Hepatocyte (in vitro differentiated cells): ENCODE results near the gene DDX17. TPM values are rescaled to one million over a fixed set of nuclear protein-coding genes. Genes with fewer than 3 reads are reported as not detected.
A peak's percentile ranks its signal among the peaks of the same experiment; 100 is the strongest.

Experiments
- DNase-seq: peaks from one replicate; pipeline ENCODE4 v3.0.0-alpha.2; 2016; ENCODE audit warnings: low spot score
- H2AFZ ChIP-seq: fragments of 200-600 bp; sonication (generic); 2 replicates; pipeline ENCODE4 v1.6.0; 2016; ENCODE audit warnings: antibody characterized with exemption, mild to moderate bottlenecking
- H3K27ac ChIP-seq: fragments of 200-600 bp; sonication (generic); 2 replicates; pipeline ENCODE4 v1.5.1; 2016; ENCODE audit warnings: mild to moderate bottlenecking
- H3K27me3 ChIP-seq: fragments of 200-600 bp; sonication (generic); 2 replicates; pipeline ENCODE4 v1.6.1; 2016
- H3K36me3 ChIP-seq: fragments of 200-600 bp; sonication (generic); replicated peaks from 2 replicates; pipeline ENCODE4 v1.5.1; 2016; ENCODE audit warnings: low read depth; ENCODE audit not compliant: insufficient read depth
- H3K4me1 ChIP-seq: fragments of 200-600 bp; sonication (generic); 2 replicates; pipeline ENCODE4 v1.5.1; 2016; ENCODE audit warnings: mild to moderate bottlenecking, moderate library complexity; ENCODE audit not compliant: insufficient read depth
- H3K4me2 ChIP-seq: fragments of 200-600 bp; sonication (generic); 2 replicates; pipeline ENCODE4 v1.6.0; 2016
- H3K4me3 ChIP-seq: fragments of 200-600 bp; sonication (generic); 2 replicates; pipeline ENCODE4 v1.5.1; 2016; ENCODE audit warnings: mild to moderate bottlenecking
- H3K79me2 ChIP-seq: fragments of 200-600 bp; sonication (generic); 2 replicates; pipeline ENCODE4 v1.6.0; 2017; ENCODE audit warnings: mild to moderate bottlenecking
- H3K9me2 ChIP-seq: fragments of 200-600 bp; sonication (generic); replicated peaks from 2 replicates; pipeline ENCODE4 v1.6.0; 2017; ENCODE audit warnings: mild to moderate bottlenecking; ENCODE audit not compliant: insufficient read depth
- H3K9me3 ChIP-seq: fragments of 200-600 bp; sonication (generic); 2 replicates; pipeline ENCODE4 v1.5.1; 2016; ENCODE audit warnings: low read depth, mild to moderate bottlenecking
- H4K20me1 ChIP-seq: fragments of 200-600 bp; sonication (generic); 2 replicates; pipeline ENCODE4 v1.6.0; 2016; ENCODE audit warnings: mild to moderate bottlenecking; ENCODE audit not compliant: insufficient read depth, poor library complexity, severe bottlenecking
- CTCF ChIP-seq: fragments of 200-600 bp; sonication (generic); IDR thresholded peaks from 2 replicates; pipeline ENCODE4 v1.5.1; 2016; ENCODE audit warnings: antibody characterized with exemption, mild to moderate bottlenecking; ENCODE audit not compliant: poor library complexity
- EZH2 ChIP-seq: fragments of 200-600 bp; sonication (generic); IDR thresholded peaks from 2 replicates; pipeline ENCODE4 v1.6.1; 2016; ENCODE audit warnings: antibody characterized with exemption, mild to moderate bottlenecking, borderline replicate concordance
- EZH2phosphoT487 ChIP-seq: fragments of 200-600 bp; sonication (generic); IDR thresholded peaks from one replicate; pipeline ENCODE4 v1.6.1; 2018; ENCODE audit warnings: antibody characterized with exemption, mild to moderate bottlenecking, low read depth, moderate library complexity; ENCODE audit not compliant: unreplicated experiment, severe bottlenecking
- WGBS: methylation state at CpG from one replicate; pipeline ENCODE4 v1.1.6; 2016; ENCODE audit warnings: low lambda C conversion rate; ENCODE audit errors: missing lambda C conversion rate; 5-methylcytosine and 5-hydroxymethylcytosine counted together
- polyA plus RNA-seq: library from polyadenylated mRNA; unstranded; fragments of >200 nt; fragmentation: Nextera tagmentation; extraction: Ambion mirVana; gene quantifications from 2 replicates; pipeline ENCODE4 v1.2.1, GENCODE V29; 2016
- total RNA-seq: library from RNA; depleted of rRNA; stranded (reverse); fragments of >200 nt; gene quantifications from 2 replicates; pipeline ENCODE4 v1.2.3, GENCODE V29; 2014

DDX17 gene
- total and polyA plus RNA-seq, 2 experiments from 2014 or later: 42.3 to 432 TPM

GRCh38 chr22:38540701-38541100, 34.6 kb upstream of the DDX17 start:
- no peak overlapping the region for H3K4me3 ChIP-seq
- H3K4me1 ChIP-seq: peaks cover 10% of the 10 kb centered on the region
- no peaks in the 10 kb centered on the region for H3K9me3 ChIP-seq
- TF ChIP-seq EZH2phosphoT487 (no peak), EZH2 (no peak), CTCF (no peak)
- whole genome bisulfite sequencing: 43% methylated on average over 2 of the region's 2 CpGs
- H3K79me2 ChIP-seq: no peaks in the 10 kb centered on the region
- no peaks in the 10 kb centered on the region for H4K20me1 ChIP-seq
- no peak overlapping the region for H2AFZ ChIP-seq
- no peaks in the 10 kb centered on the region for H3K27me3 ChIP-seq
- H3K4me2 ChIP-seq: no peak overlapping the region
- DNase-seq: no peak
- H3K36me3 ChIP-seq: no peaks in the 10 kb centered on the region
- H3K9me2 ChIP-seq: no peaks in the 10 kb centered on the region
- peak overlapping the region; percentile 42 for H3K27ac ChIP-seq

GRCh38 chr22:38531251-38531938, 25.3 kb upstream of the DDX17 start:
- H3K27me3 ChIP-seq: no peaks in the 10 kb centered on the region
- WGBS: 95% methylated on average over 4 of the region's 4 CpGs
- no peak overlapping the region for H3K4me2 ChIP-seq
- H3K4me1 ChIP-seq: no peaks in the 10 kb centered on the region
- no peak overlapping the region for H3K27ac ChIP-seq
- H3K9me3 ChIP-seq: no peaks in the 10 kb centered on the region
- H3K4me3 ChIP-seq: no peak overlapping the region
- no peaks in the 10 kb centered on the region for H3K36me3 ChIP-seq
- no peak for TF ChIP-seq CTCF
- no peak for TF ChIP-seq EZH2
- no peak for TF ChIP-seq EZH2phosphoT487
- no peak overlapping the region for H2AFZ ChIP-seq
- no peaks in the 10 kb centered on the region for H3K9me2 ChIP-seq
- no peaks in the 10 kb centered on the region for H4K20me1 ChIP-seq
- H3K79me2 ChIP-seq: no peaks in the 10 kb centered on the region
- DNase-seq: no peak

- no peaks in the 10 kb centered on the region for H3K4me1 ChIP-seq
- no peaks in the 10 kb centered on the region for H3K9me3 ChIP-seq
- 95% methylated on average over 3 of the region's 3 CpGs for WGBS
- no peak for DNase-seq
- no peak overlapping the region for H3K4me2 ChIP-seq
- no peak overlapping the region for H3K4me3 ChIP-seq
- TF ChIP-seq CTCF (no peak), EZH2 (no peak), EZH2phosphoT487 (no peak)
- H3K27ac ChIP-seq: no peak overlapping the region
- H3K27me3 ChIP-seq: no peaks in the 10 kb centered on the region
- no peaks in the 10 kb centered on the region for H4K20me1 ChIP-seq
- H3K9me2 ChIP-seq: no peaks in the 10 kb centered on the region
- H2AFZ ChIP-seq: no peak overlapping the region
- no peaks in the 10 kb centered on the region for H3K36me3 ChIP-seq
- no peaks in the 10 kb centered on the region for H3K79me2 ChIP-seq
Observed at GRCh38 chr22:38524429-38524828, 18.3 kb upstream of the DDX17 start.

GRCh38 chr22:38523479-38523878, 17.4 kb upstream of the DDX17 start:
- 99% methylated on average over 5 of the region's 5 CpGs for WGBS
- no peak for DNase-seq

More at GRCh38 chr22:38523479-38523878, 17.4 kb upstream of the DDX17 start:
- Histone ChIP-seq H3K36me3 (no peaks in the 10 kb centered on the region), H3K79me2 (no peaks in the 10 kb centered on the region), H3K27me3 (no peaks in the 10 kb centered on the region), H3K4me2 (no peak overlapping the region), H3K4me1 (no peaks in the 10 kb centered on the region), H3K9me2 (no peaks in the 10 kb centered on the region), H4K20me1 (no peaks in the 10 kb centered on the region), H3K4me3 (no peak overlapping the region), H3K27ac (no peak overlapping the region), H2AFZ (no peak overlapping the region), H3K9me3 (no peaks in the 10 kb centered on the region)
- TF ChIP-seq EZH2 (no peak), CTCF (no peak), EZH2phosphoT487 (no peak)
